ENCODE data around the gene FBXO41.

- TF ChIP-seq CTCF (IDR thresholded peaks at IDR 0.05; ENCODE audit: poor library complexity, severe bottlenecking): no peak
- no peak for TF ChIP-seq REST (IDR thresholded peaks at IDR 0.05; ENCODE audit: borderline replicate concordance)
- TF ChIP-seq EZH2 (IDR thresholded peaks at IDR 0.05; ENCODE audit: borderline replicate concordance, insufficient read depth, low read length, poor library complexity, severe bottlenecking): no peak
- TF ChIP-seq POLR2AphosphoS5 (IDR thresholded peaks at IDR 0.05): no peak
- no peak for TF ChIP-seq SMC3 (conservative IDR thresholded peaks at IDR 0.05; ENCODE audit: poor library complexity)
These were observed 25.9 kb downstream of the FBXO41 start for GRCh38 chr2:73258186-73258912.

Measured in neural cell (in vitro differentiated cells).